Measurements from ENCODE around the gene CSTPP1.
"Not testable (repeated sequence)": the region's sequence is repeated elsewhere in the genome, so short reads cannot be mapped to it uniquely, and the experiment has no call there.

- TF ChIP-seq CTCF, EZH2phosphoT487, EZH2 (IDR thresholded peaks at IDR 0.05): not testable (repeated sequence)
These were observed 53.4 kb downstream of the CSTPP1 start for GRCh38 chr11:46989810-46990487.
